ENCODE results near the gene MRGPRE. TPM values are rescaled to one million over a fixed set of nuclear protein-coding genes. Genes with fewer than 3 reads are reported as not detected.

The MRGPRE gene
- total and polyA plus RNA-seq, 4 donors = 0.23 TPM; not detected in 3

DNA sequence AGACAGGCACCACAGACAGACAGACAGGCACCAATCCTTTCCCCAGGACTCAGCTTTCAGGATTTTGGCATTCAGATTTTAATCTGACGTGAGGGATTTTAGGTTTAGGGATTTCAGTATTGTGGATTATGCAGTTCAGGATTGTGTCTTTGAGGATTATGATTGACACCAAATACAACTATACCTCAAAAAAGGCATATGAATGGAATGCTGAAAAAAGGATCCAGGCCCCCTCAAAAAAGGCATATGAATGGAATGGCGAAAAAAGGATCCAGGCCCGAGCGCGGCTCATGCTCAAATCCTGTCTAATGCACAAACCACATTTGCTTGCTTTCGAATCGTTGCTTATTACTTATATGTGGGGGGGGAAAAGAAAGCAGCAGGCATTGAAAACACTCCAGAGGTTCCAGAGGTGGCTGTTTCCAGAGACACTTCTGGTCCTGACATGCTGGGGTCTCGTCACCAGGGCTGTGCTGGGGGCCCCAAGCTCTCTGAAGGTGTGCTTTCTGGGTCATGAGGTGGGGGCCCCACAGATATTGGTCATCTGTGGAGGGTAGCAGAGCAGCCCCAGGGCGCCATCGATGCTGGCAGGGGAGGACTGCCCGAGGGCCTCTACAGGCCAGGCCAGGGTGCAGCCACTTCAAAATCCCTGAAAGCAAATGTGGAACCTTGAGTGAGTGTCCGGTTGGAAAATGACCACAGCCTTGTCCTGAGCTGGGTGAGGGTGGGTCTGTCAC is 50.3 kb downstream of the MRGPRE start:
- Histone ChIP-seq H3K27ac (ENCODE audit: low read depth in 1 of 2, low read length in 2 of 2) (no peak overlapping the region), H3K27me3 (ENCODE audit: control insufficient read depth in 4 of 4, insufficient read depth in 4 of 4, low read length in 3 of 4) (no peaks in the 10 kb centered on the region), H3K36me3 (ENCODE audit: control insufficient read depth in 4 of 4, insufficient read depth in 3 of 4, low read depth in 1 of 4, low read length in 3 of 4) (no peaks in the 10 kb centered on the region), H3K9me3 (ENCODE audit: control insufficient read depth in 4 of 4, low read length in 3 of 4) (peaks cover 0 to 3% (median 1%) of the 10 kb centered on the region in 4 donors), H3K9ac (ENCODE audit: low read depth in 1 of 2, low read length in 2 of 2) (no peak overlapping the region), H3K4me1 (ENCODE audit: control insufficient read depth in 4 of 4, insufficient read depth in 4 of 4, low read length in 3 of 4) (no peaks in the 10 kb centered on the region), H3K4me3 (ENCODE audit: low read depth in 1 of 3, low read length in 3 of 3) (no peak overlapping the region)
- no peak for DNase-seq (ENCODE audit: low spot score)
- TF ChIP-seq, protein P1, sequence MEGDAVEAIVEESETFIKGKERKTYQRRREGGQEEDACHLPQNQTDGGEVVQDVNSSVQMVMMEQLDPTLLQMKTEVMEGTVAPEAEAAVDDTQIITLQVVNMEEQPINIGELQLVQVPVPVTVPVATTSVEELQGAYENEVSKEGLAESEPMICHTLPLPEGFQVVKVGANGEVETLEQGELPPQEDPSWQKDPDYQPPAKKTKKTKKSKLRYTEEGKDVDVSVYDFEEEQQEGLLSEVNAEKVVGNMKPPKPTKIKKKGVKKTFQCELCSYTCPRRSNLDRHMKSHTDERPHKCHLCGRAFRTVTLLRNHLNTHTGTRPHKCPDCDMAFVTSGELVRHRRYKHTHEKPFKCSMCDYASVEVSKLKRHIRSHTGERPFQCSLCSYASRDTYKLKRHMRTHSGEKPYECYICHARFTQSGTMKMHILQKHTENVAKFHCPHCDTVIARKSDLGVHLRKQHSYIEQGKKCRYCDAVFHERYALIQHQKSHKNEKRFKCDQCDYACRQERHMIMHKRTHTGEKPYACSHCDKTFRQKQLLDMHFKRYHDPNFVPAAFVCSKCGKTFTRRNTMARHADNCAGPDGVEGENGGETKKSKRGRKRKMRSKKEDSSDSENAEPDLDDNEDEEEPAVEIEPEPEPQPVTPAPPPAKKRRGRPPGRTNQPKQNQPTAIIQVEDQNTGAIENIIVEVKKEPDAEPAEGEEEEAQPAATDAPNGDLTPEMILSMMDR (IDR thresholded peaks at IDR 0.05; ENCODE audit: low read depth, low read length, missing input control) = no peak
- no peak for TF ChIP-seq RXRA (IDR thresholded peaks at IDR 0.05)
- no peak for TF ChIP-seq TAF1 (conservative IDR thresholded peaks at IDR 0.05)
- TF ChIP-seq GABPA (IDR thresholded peaks at IDR 0.05 in 1 of 2, conservative IDR thresholded peaks at IDR 0.05 in 1 of 2) = no peak
- no peak for TF ChIP-seq EGR1 (IDR thresholded peaks at IDR 0.05; ENCODE audit: low read depth in 2 of 2)
- TF ChIP-seq RAD21 (IDR thresholded peaks at IDR 0.05) = no peak
- no peak for TF ChIP-seq FOXA2 (IDR thresholded peaks at IDR 0.05)
- TF ChIP-seq, protein P2, sequence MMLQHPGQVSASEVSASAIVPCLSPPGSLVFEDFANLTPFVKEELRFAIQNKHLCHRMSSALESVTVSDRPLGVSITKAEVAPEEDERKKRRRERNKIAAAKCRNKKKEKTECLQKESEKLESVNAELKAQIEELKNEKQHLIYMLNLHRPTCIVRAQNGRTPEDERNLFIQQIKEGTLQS (IDR thresholded peaks at IDR 0.05) = no peak
- no peak for TF ChIP-seq FOXA1 (IDR thresholded peaks at IDR 0.05)
- TF ChIP-seq HNF4A (conservative IDR thresholded peaks at IDR 0.05) = no peak
- no peak for TF ChIP-seq YY1 (IDR thresholded peaks at IDR 0.05)
- TF ChIP-seq, protein P3, sequence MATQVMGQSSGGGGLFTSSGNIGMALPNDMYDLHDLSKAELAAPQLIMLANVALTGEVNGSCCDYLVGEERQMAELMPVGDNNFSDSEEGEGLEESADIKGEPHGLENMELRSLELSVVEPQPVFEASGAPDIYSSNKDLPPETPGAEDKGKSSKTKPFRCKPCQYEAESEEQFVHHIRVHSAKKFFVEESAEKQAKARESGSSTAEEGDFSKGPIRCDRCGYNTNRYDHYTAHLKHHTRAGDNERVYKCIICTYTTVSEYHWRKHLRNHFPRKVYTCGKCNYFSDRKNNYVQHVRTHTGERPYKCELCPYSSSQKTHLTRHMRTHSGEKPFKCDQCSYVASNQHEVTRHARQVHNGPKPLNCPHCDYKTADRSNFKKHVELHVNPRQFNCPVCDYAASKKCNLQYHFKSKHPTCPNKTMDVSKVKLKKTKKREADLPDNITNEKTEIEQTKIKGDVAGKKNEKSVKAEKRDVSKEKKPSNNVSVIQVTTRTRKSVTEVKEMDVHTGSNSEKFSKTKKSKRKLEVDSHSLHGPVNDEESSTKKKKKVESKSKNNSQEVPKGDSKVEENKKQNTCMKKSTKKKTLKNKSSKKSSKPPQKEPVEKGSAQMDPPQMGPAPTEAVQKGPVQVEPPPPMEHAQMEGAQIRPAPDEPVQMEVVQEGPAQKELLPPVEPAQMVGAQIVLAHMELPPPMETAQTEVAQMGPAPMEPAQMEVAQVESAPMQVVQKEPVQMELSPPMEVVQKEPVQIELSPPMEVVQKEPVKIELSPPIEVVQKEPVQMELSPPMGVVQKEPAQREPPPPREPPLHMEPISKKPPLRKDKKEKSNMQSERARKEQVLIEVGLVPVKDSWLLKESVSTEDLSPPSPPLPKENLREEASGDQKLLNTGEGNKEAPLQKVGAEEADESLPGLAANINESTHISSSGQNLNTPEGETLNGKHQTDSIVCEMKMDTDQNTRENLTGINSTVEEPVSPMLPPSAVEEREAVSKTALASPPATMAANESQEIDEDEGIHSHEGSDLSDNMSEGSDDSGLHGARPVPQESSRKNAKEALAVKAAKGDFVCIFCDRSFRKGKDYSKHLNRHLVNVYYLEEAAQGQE (IDR thresholded peaks at IDR 0.05) = no peak
- TF ChIP-seq JUND (IDR thresholded peaks at IDR 0.05) = no peak
- TF ChIP-seq, protein P4, sequence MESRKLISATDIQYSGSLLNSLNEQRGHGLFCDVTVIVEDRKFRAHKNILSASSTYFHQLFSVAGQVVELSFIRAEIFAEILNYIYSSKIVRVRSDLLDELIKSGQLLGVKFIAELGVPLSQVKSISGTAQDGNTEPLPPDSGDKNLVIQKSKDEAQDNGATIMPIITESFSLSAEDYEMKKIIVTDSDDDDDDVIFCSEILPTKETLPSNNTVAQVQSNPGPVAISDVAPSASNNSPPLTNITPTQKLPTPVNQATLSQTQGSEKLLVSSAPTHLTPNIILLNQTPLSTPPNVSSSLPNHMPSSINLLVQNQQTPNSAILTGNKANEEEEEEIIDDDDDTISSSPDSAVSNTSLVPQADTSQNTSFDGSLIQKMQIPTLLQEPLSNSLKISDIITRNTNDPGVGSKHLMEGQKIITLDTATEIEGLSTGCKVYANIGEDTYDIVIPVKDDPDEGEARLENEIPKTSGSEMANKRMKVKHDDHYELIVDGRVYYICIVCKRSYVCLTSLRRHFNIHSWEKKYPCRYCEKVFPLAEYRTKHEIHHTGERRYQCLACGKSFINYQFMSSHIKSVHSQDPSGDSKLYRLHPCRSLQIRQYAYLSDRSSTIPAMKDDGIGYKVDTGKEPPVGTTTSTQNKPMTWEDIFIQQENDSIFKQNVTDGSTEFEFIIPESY (IDR thresholded peaks at IDR 0.05) = no peak
- TF ChIP-seq NR2F2 (IDR thresholded peaks at IDR 0.05) = no peak
- no peak for TF ChIP-seq SP1 (IDR thresholded peaks at IDR 0.05)
- no peak for TF ChIP-seq HNF4G (IDR thresholded peaks at IDR 0.05)
- WGBS = 92% methylated on average over 12 of the region's 12 CpGs
